ENCODE results near the gene ZNF43.
"Not testable (repeated sequence)": the region's sequence is repeated elsewhere in the genome, so short reads cannot be mapped to it uniquely, and the experiment has no call there.

The ZNF43 gene

DNA sequence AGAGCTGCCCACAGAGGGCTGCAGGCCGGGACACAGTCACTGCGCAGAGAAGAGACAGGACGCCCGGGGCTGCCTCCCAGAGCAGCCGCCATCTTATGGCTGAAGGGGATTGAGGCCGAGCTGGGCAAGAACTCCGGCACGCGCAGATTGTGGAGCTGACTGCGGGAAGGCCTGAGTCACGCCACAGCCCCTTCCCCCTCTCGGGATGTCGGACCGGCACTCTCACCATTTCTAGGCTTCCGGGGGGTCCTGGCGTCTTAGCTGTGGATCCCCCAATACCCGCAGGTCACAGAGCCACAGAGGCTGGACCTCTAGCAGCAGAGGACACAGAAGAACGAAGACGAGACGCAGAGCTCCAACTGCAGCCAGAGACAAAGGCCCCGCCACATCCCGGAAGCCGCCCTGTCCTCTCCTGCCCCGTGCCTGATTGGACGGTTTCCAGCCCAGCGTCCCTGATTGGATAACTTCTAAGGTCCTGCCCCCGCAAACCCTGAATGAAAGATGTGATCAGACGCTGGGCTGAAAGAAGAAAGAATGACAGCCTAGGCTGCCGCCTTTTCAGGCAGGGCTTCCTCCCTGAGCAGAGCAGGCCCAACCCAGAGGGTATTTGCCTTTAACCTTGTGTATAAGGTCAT lies at the start of gene ZNF43:
ZNF43 (minus strand) TSS at position 373 of the 635 bp plus-strand sequence; CDS start at position 229, 144 bp downstream.
- peak; percentile 92 to 95 for DNase-seq

DNA sequence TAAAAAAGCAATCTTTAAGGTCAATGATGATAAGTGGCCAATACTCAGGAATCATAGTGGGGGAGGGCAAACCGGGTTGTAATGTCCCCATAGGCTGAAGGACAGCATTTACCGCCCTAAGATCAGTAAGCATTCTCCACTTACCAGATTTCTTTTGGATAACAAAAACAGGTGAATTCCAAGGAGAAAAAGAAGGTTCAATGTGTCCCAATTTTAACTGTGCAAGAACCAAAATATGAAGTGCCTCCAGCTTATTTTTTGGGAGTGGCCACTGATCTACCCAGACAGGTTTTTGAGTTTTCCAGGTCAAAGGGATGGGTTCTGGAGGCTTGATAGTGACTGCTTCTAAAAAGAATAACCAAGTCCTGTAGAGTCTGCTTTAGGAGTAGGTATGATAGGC lies 49.5 kb upstream of the ZNF43 start:
- DNase-seq, result not testable (repeated sequence)

DNA sequence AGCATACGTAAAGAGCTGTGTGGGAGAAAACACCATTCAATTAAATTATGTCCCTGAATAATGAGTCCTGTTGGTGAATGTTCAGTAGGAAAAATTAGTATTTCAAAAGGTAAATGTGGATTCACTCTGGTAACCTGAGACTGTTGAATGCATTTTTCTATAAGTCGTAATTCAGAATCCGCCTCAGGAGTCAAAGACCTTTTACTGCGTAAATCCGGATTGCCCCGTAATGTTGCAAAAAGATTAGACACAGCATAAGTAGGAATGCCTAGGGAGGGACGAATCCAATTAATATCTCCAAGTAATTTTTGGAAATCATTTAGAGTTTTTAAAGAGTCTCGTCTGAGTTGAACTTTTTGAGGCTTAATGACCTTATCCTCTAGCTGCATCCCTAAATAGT lies 48.8 kb upstream of the ZNF43 start:
- DNase-seq, result not testable (repeated sequence)

DNA sequence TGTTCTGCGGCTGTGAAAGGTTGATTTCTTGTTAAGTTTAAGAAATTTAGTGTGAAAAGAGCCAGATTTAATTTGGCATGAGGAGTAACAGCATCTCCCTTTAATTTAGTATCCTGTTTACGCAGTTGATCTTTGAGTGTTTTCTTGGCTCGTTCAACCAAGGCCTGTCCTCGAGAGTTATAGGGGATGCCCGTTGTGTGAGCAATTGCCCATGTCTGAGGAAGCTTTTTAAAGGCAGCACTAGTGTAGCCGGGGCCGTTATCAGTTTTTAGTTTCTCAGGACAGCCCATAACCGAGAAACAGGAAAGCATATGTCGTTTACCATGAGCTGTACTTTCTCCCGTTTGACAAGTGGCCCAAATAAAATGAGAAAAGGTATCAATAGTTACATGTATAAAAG lies 47.5 kb upstream of the ZNF43 start:
- no peak for DNase-seq

DNA sequence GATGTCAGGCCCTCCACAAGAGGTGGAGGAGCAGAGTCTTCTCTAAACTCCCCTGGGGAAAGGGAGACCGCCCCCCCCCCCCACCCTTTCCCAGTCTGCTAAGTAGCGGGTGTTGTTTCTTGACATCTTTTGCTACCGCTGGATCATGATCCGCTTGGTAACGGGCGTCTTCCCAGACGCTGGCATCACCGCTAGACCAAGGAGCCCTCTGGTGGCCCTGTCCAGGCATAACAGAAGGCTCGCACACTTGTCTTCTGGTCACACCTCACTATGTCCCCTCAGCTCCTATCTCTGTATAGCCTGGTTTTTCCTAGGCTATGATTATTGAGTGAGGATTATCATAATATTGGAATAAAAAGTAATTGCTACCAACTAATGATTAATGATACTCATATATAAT lies 44.8 kb upstream of the ZNF43 start:
- DNase-seq, result peak; percentile 11 to 16

DNA sequence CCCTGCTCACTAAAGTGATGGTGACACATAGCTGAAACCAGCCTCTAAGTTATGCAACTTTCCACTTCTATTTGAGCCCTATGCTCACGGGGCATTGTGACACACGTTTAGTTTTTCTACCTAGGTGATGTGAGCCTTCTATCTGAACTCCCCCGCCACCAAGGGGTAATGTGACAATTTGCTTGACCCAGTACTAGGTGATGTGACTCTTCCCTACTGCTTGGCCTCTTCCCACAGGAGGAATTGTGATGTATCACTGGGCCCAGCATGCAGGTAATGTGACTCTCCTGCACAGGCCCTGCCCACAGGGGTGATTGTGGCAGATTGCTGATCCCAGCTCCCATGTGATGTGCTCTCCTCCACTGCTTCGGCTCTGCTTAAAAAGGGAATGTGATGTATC lies 42.7 kb upstream of the ZNF43 start:
- DNase-seq, result no peak

DNA sequence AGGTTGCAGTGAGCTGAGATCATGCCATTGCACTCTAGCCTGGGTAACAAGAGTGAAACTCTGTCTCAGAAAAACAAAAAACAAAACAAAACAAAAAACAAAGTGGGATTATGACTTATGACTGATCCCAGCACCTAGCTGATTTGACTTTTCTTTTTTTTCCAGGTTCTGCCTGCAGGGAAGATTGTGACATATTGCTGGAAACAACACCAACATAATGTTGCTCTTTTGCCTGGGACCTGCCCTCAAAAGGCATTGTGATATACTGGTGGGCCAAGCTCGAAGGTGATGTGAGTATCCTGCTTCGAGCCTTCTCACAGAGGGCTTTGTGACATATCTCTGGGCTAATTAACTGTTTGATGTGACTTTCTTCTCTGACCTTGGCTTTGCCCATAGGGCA lies 42.0 kb upstream of the ZNF43 start:
- no peak for DNase-seq

DNA sequence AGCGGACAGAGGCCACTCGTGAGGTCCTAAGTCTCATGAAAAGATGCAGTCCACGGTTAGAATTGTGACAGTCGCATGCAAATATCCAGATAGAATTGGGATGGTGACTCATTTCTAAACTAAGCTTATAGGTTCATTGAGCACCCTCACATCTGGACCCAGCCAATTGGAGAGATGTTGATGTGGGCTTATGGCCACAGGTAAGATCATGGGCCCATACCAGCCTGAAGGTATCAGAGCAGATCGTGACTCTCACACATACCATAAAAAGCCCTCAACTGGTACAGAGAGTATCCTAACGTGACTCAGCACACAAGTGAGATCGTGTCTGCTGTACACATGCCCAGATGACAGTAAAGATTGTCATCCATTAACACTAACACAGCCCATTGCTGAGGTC lies 40.6 kb upstream of the ZNF43 start:
- not testable (repeated sequence) for DNase-seq

DNA sequence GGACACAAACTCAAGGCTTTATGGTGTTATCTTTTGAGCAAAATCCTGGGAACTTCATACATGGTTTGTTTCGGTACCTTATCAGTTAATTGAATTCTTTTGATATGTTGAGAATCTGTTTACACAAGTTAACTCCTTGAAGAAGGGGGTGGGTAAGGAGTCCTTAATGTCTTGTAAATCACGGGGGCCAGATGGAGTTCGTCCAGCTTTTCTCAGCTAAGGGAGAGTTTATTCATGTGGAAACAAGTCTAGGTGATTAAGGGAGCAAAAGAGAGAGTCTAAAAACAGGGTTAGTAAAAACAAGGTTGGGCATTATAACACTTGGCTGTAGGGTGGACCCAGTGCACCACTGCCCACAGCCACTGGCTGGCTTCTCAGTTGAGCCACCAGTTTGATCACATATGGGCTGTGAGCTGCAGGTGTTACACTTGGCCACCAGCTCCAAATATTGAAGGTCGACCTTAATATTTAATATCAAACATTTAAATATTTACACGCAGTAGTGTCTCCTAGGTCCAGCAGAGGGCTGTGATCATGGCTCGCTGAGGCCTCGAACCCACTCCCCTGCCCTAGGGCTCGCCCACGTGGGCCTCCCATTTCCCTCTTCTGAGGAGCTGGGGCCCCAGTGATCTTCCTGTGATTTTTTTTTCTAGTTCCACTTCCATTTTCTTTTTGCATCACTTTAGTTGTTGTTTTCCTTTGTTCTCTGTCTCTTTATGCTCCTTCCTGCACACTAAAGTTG lies 21.0 kb upstream of the ZNF43 start:
- DNase-seq, result no peak

DNA sequence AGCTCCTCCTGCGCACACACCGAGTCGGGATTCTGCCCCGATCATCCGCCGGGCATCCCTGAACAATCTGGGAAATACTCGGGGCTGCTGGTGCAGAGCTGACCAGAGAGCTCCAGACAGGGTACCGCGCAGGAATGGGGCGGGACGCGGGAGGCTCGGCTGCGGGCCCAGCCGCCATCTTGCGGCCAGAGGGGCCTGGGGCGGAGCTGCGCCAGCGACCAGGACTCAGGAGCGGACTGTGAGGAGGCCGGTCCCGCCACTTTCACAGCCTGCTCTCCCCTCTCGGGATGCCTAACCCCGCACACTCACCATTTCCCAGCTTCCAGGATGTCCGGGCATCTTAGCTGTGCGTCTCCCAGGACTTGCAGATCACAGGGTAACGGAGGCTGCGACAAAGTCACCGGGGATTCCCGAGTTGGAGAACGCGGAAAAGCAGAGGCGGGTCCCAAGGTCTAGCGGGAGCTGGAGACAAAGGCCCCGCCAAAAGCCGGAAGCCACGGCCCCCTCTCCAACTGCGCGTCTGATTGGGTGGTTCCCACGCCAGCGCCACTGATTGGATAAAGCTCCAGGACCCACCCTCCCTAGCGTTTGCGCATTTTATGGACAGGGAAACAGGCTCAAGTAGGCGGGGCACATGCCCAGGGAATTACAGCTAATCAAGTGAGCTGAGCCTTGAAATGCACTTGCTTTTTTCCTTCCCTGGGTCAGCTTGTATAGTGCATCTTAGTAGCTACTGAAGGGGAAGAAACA lies 15.8 kb upstream of the ZNF43 start:
- peak; percentile 93 to 95 for DNase-seq

DNA sequence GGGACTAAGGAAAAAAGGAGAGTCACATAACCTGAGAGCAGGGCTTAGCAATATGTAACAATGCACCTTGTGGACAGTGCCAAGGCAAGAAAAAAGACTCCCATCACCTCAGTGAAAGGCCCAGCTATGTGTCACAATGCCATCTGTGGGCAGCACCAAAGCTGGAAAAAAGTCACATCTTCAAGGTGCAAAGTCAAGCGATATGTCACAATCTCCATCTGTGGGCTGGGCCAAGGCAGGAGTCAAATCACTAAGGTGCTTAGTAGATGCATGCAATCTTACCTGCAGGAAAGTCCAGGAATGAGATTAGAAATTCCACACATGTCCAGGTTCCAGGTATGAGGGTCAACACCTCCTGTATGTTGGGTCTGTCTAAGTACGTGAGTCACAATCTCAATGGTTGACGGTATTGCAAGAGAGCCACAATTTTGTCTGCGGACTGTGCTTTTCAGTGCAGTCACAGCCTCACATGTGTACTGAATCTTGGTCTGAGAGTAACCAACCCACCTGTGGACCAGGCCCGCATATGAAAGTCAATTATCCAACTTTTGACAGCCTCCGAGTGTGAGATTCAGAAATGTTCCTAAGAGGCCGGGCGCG lies 14.8 kb upstream of the ZNF43 start:
- DNase-seq, result no peak

DNA sequence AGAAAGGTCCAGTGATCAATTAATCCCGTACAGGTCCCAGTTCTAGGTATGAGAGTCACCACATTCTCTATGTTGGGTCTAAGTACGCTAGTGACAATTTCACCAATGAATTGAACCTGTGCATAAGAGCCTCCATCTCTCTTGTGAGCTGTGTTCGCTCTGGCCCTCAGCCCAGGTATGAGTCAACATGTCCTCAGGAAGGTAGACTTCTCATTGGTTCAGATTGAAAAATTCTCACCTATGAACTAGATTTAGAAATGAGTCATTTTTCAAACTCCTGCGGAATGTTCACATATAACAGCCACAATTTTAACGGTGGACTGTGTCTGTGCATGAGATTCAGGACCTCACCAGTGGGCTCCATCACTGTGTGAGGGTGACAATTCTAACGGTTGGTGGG lies 12.7 kb upstream of the ZNF43 start:
- no peak for DNase-seq

DNA sequence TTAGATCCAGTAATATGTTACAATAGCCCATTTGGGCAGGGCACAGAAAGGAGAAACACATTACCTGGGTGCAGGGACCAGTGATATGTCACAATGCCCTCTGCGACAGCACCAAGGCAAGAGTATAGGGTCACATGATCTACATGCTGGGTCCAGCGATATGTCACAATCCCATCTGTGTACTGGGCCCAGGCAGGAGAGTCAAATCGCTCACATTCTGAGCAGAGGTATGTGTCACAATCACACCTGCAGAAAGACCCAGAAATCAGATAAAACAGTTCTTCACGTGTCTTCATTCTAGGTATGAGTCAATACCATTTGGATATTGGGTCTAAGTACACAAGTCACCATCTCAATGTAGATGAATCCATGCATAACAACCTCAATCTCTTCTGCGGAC lies 7.1 kb upstream of the ZNF43 start:
- DNase-seq, result no peak

DNA sequence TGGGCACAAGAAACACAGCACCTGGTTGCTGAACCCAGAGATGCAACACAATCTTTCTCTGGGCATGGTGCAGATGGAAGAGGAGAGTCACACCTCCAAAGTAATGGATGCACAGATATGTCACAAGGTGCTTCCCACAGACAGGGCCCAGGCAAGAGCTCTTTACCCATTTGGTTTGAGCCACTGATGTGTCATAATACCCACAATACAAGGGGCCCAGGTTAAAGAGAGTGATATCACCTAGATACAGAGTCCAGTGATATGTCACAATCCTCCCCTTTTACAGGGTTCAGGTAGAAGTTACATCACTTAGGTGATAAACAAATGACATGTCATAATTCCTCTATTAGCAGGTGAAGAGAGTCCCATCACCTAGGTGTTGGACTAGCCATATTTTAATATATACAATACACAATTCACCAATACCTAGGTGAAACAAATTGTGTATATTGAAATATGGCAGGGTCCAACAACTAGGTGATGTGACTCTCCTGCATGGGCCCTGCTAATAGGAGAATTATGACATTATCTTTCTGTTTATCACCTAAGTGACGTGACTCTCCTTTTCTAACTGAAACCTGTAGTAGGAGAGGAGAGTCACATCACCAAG lies 5.6 kb upstream of the ZNF43 start:
- DNase-seq, result no peak

DNA sequence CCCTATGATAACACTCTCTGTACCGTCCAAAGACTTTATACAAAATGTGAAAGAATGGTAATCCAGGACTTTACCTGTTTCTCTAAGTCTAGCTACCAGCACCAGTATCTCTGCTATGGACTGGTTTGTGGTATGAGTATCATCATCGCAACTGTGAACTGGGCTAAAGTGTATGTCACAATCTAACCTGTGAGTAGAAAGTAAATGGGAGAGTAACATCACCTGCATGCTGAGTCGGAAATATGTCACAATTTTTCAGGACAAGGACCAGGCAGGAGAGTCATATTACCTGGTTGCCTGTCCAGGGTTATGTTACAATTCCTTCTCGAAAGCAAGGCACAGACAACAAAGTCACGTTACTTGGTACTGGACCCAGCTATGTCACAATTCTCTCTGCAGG lies 5.1 kb upstream of the ZNF43 start:
- DNase-seq, result no peak

DNA sequence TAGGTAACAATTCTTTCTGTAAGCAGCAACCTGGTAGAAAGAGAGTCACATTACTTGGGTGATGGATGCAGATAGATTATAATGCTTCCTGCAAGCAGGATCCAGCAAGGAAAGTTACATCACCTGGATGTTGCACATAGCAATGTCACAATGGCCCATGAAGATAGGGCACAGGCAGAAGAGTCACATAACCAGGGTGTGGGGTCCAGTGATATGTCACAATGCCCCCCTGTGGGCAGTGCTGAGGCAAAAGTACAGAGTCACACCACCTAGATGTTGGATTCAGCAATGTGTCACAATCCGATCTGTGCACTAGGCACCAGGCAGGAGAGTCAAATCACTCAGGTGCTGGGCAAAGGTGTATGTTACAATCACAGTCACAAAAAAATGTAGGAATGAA lies 4.0 kb upstream of the ZNF43 start:
- no peak for DNase-seq

DNA sequence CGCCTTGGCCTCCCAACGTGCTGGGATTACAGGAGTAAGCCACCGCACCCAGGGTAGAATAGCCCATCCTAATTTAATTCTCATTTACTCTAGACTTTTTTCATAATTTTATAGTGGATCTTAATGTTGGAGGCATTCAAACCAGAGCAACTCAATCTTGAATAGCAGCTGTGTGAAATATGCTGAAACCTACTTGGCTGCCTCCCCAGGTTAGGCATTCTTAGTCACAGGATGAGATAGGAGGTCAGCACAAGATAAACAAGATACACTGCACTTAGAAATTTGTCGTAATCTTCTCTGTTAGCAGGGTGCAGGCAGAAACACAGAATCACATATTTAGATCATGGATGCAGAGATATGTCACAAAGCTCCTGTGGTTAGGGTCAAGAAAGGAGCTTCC lies 2.7 kb upstream of the ZNF43 start:
- no peak for DNase-seq

DNA sequence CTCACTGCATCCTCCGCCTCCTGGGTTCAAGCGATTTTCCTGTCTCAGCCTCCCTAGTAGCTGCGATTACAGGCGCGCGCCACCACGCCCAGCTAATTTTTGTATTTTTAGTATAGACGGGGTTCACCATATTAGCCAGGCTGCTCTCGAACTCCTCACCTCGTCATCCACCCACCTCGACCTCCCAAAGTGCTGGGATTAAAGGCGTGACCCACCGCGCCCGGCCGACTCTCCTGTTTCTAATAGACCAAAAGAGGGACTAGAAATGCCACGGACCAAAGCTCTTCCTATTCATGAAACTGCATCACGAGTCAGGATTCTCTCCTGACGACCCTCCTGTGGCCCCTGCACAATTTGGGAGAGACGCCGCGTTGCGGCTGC lies 563 bp downstream of the ZNF43 start:
- DNase-seq, result peak in 1 of 2 experiments; percentile 38

DNA sequence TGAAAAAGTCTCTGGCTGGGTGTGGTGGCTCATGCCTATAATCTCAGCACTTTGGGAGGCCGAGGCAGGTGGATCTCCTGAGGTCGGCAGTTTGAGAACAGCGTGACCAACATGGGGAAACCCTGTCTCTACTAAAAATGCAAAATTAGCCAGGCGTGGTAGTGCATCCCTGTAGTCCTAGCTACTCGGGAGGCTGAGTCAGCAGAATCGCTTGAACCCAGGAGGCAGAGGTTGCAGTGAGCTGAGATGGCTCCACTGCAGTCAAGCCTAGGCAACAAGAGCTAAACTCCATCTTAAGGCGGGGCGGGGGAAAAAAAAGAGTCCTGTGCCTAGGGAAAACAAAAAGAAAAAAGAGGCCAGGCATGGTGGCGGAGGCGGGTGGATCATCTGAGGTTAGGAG lies 2.2 kb downstream of the ZNF43 start:
- DNase-seq, result no peak

DNA sequence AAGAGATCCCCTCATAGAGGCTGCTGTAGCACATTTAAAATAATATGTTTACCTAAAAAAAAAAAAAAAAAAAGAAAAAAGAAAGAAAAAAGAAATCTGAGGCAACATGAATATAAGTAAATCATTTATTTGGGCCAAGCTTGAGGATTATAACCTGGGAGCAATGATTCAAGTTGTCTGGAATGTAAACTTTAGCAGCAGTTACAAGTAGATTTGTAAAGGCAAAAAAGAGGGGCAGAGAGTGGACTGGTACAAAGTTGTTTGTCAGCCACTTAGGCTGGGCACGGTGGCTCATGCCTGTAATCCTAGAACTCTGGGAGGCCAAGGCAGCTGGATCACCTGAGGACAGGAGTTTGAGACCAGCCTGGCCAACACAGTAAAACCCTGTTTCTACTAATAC lies 11.3 kb downstream of the ZNF43 start:
- DNase-seq, result no peak

DNA sequence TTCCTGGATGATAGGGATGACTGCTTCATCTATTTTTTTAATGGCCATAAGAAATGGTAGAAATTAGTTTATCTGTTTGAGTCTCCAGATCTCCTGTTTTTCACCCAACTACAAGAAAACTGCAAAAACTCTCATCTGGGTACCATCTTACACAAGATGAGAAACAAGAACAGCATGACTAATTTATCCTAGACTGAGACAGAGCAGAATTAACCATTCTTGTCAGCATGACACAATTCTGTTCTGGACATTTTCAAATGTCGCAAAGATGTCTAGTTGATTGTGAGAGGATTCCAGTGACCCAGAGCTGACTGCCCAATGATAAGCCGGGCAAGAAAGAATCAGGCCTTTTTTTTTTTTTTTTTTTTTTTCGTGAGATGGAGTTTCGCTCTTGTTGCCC lies 12.8 kb downstream of the ZNF43 start:
- DNase-seq, result no peak

DNA sequence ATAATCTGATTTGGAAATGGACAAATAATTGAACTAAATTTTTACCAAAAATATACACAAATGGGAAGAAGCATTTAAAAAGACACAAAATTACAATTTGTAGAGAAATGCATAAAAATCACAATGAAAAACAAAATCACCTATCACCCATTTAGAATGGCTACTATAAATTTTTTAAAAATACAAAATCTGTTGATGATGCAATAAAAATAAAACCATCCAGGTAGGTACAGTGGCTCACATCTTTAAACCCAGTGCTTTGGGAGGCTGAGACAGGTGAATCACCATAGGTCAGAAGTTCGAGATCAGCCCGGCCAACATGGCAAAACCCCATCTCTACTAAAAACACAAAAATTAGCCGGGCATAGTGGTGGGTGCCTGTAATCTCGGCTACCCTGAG lies 23.5 kb downstream of the ZNF43 start:
- DNase-seq, result no peak

DNA sequence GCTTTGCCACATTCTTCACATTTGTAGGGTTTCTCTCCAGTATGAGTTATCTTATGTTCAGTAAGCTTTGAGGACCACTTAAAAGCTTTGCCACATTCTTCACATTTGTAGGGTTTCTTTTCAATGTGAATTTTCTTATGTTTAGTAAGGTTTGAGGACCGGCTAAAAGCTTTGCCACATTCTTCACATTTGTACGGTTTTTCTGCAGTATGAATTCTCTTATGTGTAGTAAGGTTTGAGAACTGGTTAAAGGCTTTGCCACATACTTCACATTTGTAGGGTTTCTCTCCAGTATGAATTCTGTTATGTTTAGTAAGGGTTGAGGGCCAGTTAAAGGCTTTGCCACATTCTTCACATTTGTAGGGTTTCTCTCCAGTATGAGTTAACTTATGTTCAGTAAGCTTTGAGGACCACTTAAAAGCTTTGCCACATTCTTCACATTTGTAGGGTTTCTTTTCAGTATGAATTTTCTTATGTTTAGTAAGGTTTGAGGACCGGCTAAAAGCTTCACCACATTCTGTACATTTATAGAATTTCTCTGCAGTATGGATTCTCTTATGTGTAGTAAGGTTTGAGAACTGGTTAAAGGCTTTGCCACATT lies 27.5 kb downstream of the ZNF43 start:
- not testable (repeated sequence) for DNase-seq
